ENCODE results near the gene CASQ1.

Gene CASQ1

DNA sequence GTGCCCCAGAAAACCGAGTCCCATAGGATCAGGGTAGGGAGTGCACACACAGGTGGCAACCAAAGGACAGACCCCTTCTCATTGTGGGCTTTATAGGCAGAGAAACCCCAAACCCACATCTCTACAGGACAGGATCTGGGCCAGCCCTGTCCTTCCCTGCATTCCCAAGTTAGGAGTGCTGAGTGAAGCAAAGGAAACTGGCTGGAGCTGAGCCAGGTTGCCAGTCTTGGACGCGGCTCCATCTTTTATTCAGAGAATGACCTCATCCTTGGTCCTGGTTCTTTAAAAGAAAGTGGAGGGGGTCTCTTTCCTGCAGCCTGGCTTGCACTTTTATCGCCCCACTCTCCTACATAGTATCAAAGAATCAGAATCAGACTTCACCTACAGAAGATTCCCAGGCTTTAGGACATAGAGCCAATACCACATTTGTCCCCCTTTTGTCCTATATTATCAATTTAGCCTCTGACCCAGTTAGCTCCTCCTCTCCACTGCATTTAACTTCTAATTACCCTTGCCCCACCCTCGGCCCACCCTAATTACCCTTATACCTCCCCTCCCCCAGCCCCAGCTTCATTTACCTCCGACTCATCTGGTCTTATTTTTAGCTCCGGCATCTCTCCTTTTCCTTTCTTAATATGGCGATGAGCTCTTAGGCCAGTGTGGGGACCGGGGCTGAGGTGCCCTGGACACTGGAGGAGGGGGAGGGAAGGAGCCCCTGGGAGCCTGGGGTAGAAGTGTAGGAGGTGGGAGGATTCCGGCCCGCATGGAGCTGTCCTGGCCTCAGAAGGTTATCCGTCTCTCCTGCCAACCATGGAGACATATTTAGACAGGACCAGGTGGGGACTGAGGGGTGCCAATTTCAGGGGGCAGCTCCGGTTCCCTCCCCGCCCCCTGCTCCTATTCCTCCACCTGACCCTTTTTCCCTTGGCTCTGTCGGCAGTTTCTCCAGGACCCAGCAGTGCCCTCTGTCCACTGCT, at the start of gene CASQ1:
TSS of gene CASQ1 (plus strand) at position 927 of the 977 bp plus-strand sequence. CDS start 177 bp downstream, outside the sequence.
- FAIRE-seq = no peak

DNA sequence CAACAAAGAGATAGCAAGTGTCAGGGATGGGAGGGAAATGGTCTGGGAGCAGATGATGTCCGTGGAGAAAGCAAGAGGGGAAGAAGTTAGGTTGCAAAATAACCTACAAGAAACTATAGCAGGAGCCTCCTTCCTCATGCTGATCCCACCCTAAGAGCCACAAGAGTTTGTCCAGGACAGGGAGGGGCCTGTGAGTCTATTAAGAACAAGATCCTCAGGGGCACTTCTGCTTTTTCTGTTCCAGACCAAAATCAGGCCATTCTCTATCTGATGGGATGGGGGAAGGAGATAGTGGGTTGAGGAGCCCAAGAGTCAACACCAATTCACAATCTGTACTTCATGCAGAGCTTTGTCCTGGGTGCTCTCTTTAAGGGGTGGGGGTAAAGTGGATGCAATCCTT, 46.7 kb upstream of the CASQ1 start:
- no peak for FAIRE-seq

DNA sequence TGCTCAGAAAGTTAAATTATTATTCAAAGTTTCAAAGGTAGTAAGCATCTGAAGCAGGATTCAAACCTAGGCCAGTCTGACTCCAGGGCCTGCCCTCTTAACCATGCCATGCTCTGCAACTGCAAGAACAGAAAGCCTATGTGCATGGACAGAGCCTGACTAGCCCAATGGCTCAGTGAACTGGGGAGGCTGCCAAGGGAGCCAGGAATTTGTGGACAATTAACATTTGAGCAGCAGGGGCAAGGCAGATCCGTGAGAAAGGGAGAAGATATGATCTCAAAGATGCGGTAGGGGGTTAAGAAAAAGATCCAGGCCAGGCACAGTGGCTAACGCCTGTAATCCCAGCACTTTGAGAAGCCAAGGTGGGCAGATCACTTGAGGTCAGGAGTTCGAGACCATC, 45.5 kb upstream of the CASQ1 start:
- FAIRE-seq = no peak

DNA sequence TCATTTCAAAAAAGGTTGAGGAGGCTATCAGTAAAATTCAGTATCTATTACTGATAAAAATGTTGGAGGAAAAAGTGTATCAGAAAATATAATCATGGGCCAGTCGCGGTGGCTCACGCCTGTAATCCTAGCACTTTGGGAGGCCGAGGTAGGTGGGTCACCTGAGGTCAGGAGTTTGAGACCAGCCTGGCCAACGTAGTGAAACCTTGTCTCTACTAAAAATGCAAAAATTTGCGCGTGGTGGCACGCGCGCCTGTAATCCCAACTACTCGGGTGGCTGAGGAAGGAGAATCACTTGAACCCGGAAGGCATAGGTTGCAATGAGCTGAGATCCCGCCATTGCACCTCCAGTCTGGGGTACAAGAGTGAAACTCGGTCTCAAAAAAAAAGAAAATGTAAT, 44.3 kb upstream of the CASQ1 start:
- no peak for FAIRE-seq

DNA sequence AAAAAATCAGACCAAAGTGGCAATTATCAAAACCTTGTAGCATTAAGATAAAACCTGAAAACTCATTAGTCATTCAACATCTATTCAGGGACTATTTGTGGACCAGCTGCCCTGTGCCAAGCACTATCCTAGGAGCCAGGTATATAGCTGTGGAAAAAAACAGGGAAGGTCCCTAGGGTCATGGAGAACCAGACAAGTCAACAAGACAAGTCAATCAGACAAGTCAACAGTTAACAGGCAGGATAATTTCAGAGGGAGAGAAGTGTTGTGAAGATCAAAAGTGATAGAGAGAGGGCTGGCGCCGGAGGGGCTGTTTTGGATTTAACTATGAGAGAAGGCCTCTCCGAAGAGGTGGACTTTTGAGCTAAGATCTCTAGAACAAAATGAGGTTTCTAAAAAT, 42.3 kb upstream of the CASQ1 start:
- FAIRE-seq = no peak

DNA sequence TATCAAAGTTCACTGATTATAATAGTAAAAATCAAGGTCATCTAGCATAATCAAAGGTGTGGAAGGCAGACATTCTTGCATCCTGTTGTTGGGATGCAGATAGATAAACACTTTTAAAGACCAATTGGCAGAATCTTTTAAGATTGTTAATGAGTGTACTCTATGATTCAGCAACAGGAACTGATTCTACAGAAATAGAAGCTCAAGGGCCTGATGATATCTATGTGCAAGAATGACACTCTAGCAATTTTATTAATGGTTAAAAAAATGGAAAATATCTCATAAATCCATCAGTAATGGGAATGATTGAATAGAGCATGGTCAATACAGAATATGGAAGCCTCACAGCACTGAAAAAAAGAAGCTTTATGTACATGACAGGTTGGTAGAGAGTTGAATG, 41.1 kb upstream of the CASQ1 start:
- FAIRE-seq = no peak

DNA sequence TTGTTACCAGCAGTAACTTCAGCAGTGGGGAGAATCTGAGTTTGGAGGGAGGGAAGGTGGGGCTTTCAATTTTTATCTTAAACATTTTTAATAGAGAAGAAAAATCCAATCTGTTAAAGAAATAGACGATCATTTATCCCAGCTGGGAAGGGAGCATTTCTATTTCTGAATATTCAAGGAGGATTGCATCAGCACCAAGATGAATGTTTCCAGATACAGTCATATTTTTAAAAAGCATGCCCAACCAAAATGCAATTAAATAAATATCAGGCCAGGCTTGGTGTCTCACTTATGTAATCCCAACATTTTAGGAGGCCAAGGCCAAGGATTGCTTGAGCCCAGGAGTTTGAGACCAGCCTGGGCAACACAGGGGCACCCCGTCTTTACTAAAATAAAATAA, 40.7 kb upstream of the CASQ1 start:
- FAIRE-seq = no peak

DNA sequence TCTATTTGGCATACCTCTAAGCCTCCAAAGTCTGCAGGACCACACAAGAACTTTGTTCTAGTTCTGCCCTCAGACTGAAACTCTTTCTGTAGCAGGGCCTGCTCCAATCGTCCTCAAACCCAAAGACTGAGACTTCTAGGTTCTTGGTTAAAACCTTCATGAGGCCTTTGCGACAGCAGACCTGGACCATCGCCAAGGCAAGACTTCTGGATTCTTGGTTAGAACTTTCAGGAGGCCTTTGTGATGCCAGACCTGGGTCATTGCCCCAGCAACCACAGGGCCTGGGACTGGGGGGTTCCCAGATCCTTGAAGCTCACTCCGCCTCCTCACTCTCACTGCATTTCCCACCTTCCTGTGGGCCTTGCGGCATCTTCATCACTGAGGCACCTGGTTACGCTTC, 39.1 kb upstream of the CASQ1 start, which contains the start of gene ATP1A4:
TSS of gene ATP1A4 (plus strand) at position 301 of the 400 bp plus-strand sequence. CDS start 438 bp downstream, outside the sequence.
- FAIRE-seq = no peak

DNA sequence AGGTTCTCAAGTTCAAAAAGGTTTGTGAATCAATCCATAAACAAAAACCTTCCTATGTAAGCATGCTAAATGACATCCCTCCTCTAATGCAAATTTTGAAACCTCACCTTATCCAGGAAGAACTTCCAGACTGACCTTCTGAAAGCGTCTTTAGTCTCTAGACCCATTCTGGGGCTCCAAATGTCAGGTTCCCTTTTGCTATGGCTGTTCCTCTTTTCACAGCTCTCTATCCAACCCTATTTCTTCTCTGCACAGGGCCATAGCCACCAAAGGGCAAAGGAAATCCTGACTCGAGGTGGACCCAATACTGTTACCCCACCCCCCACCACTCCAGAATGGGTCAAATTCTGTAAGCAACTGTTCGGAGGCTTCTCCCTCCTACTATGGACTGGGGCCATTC, 35.6 kb upstream of the CASQ1 start:
- no peak for FAIRE-seq

DNA sequence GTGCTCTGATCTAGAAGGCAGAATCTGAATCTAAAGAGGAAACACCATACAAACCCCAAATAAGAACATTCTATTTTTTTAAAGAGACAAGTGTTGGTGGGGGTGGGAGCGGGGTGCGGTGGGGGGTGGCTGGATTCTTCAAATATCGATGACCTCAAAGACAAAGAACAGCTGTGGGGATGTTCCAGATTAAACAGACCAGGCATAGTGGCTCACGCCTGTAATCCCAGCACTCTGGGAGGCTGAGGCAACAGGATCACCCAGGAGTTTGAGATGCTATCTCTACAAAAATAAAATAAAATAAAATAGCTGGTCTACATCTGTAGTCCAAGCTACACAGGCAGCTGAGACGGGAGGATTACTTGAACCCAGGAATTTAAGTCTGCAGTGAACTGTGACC, 34.0 kb upstream of the CASQ1 start:
- FAIRE-seq = no peak

DNA sequence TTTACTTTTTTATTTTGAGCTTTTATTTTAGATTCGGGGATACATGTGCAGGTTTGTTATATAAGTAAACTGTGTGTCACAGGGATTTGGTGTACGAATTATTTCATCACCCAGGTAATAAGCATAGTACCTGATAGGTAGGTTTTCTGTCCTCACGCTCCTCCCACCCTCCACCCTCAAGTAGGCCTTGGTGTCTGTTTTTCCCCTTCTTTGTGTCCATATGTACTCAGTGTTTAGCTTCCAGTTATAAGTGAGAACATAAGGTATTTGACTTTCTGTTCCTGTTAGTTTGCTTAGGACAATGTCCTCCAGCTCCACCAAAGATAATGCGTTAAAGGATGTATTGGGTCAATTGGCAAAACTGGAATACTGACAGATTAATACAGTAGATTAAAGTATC, 33.2 kb upstream of the CASQ1 start:
- FAIRE-seq = no peak

DNA sequence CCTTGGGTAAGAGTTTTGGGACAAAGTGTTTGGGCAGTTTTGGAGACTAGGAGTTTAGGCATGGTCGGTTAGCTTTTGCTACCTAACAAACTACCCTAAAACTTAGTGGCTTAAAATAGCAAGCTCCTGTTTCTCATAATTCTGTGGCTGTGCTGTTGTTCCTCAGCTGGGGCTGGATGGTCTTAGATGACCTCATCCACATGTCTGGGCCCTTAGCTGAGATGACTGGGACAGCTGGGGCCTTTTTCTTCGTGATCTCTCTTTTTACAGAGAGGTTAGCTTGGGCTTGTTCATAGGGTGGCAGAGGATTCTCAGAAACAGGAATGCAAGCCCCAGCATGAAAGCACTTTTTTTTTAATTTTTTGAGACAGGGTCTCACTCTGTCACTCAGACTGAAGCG, 32.3 kb upstream of the CASQ1 start:
- FAIRE-seq = no peak

DNA sequence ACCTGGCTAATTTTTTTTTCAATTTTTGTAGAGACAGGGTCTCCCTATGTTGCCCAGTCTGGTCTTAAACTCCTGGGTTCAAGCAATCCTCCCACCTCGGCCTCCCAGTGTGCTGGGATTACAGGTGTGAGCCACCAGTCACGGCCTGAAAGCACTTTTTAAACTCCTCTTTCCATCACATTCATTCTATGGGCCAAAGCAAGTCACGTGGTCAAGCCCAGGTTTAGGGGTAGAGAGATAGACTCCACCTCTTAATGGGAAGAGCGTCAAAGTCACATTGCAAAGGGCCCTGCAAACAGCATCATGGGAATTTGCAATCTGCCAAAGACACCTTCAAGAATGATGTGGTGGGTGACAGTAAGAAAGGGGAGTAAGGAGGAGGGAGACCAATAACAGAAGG, 31.8 kb upstream of the CASQ1 start:
- FAIRE-seq = no peak

DNA sequence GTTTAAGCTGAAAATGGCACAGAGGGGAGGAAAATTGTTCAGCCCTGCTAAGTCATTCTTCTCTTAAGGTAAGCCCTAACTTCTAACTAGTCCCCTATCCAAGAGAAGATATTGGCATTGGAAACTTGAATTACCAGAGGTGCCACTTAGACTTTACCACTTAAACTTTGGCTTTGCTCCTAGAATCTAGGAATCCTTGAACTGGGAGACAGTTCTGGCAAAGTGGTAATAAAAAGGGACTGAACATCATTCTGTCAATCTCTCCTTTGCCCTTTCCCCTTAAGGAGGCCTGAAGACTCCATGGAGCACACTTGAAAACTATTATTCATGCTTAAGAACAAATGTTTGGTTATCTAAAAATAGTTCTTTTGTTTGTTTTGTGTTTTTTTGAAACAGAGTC, 30.5 kb upstream of the CASQ1 start:
- FAIRE-seq = no peak

DNA sequence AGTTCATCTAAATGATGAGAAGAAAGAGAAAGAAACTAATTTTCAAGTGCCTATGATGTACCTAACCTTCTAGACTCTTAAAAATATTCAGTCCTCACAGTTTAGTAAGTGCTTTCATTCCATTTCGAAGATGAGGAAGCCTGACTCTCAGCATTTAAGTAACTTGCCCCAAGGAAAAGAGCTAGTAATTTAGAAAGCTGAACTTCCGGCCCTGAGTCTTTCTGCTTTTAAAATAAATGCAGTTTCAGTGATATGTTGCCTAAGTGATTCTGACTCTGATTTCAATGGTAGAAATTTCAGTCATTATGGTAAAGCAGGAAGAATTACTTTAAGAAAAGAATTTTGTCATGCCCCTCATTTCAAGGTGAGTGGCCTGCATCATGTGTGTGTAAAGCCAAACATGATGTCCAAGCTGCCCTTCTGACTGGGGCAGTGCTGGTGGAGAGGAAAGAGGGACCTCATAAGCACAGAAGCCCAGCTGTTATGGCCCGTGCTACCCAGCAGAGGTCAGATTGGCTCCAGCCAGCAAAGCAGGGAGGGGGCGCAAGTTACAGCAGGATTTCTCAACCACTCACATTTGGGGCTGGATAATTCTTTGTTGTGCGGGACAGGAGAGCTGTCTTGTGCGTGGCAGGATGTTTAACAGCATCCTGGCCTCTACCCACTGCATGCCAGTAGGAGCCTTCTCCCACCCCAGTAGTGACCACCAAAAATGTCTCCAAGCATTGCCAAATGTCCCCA, 28.2 kb upstream of the CASQ1 start:
- no peak for FAIRE-seq

DNA sequence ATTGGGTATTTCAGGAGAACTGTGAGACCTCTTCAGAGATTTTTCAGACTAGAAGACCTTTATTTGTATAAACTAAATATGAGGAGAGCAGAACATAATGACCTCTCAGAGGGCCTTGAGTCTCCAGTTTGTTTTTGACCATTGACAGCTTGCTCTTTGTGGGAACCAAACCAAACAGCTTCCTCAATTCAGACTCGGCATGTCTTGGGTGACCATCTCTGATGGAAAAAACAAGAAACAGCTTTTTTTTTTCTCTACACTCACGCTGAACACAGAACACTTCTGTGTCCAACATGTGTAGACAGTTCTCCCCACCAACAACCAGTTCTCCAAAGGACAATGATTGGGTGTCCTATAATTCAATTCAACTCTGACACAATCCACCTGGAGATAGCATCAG, 27.4 kb upstream of the CASQ1 start:
- no peak for FAIRE-seq

DNA sequence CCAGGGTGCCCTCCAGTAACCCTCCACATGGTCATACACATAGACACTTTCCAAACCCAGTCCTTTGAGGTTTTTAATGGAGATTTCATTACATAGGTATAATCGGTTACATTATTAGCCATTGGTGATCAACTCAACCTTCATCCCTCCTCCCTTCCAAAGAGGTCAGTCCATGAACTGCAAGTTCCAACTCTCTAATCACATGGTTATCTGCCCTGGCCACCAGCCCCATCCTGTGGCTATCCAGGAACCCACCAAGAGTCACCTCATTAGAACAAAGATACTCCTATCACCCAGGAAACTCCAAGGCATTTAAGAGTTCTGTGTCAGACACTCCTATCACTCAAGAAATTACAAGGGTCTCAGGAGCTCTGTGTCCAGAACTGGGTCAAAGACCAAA, 26.8 kb upstream of the CASQ1 start:
- FAIRE-seq = no peak

DNA sequence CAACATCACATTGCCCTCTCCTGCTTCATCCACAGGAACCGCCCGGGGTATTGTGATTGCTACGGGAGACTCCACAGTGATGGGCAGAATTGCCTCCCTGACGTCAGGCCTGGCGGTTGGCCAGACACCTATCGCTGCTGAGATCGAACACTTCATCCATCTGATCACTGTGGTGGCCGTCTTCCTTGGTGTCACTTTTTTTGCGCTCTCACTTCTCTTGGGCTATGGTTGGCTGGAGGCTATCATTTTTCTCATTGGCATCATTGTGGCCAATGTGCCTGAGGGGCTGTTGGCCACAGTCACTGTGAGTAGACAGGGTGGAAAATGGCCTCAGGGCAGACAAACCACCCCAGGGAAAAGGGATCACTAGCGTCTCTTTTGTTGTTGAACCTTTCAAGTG, 26.3 kb upstream of the CASQ1 start:
- FAIRE-seq = no peak

DNA sequence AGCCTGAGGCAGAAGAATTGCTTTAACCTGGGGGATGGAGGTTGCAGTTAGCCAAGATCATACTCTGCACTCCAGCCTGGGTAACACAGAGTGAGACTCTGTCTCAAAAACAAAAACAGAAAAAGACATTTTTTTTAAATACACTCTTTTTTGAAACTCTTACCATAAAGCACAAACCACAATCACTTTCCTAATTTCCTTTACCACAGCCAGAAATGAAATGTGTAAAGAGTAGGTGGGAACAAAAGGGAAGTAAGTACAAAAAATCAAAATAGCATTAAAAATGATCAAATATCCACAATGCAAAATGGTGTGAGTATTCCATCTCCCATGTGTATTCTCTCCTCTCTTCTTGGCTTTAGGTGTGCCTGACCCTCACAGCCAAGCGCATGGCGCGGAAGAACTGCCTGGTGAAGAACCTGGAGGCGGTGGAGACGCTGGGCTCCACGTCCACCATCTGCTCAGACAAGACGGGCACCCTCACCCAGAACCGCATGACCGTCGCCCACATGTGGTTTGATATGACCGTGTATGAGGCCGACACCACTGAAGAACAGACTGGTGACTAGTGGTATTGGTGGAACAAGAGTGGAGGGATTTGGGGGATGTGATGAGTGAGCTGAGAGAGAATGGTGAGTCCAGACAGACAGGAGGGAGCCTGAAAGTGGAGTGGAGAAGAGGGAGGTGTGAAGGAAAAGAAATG, 24.1 kb upstream of the CASQ1 start:
- FAIRE-seq = no peak

DNA sequence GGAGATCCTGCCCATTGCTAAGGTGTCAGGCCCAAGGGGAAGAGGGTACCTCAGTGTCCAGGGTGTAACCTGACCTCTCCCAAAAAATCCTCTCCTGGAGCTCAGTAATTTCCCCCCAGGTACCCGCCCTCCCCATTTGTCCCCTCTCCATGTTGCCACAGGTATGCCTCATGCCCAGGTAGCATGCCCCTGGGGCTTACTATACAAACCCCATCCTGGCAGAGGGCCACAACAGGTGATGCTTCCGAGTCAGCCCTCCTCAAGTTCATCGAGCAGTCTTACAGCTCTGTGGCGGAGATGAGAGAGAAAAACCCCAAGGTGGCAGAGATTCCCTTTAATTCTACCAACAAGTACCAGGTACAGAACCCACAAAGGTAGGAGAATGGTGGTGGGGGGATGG, 23.3 kb upstream of the CASQ1 start:
- FAIRE-seq = no peak

DNA sequence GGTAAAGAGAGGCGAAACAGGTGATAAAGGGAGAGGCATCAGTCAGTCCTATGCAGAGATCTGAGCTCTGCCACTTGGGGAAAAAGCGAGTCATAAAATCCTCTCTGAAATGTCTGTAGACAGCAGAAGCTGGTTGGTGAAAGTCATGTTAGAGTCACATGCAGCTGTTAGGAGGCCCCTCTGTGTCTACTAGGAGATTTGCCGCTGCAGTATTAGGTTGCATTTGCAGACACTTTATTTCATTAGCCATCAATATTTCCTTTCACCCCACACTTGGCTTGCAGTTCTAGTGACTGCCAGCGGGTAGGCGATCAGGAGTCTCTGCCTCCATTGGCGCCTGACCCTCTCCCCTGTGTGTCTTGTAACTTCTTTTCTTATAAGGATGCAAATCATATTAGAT, 22.8 kb upstream of the CASQ1 start:
- FAIRE-seq = no peak

DNA sequence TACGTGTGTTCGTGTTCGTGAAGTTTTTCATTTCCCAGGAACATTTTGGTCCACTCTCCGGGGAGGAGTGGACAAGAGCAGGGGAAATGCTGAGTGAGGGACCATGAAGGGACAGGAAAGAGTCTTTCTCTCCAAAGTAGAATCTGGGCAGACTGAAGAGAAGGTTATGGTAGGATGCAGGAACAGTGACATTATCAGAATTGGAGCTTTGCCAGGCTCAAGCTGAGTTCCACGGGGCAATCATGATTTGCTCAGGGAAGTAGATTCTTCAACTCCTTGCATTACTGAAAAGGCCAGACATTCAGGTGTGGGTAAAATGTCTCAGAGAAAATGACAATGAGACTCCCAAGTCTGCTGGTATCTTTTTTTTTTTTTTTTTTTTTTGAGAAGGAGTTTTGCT, 22.4 kb upstream of the CASQ1 start:
- no peak for FAIRE-seq

Data from colon (tissue), 2 donors.